Activated naive CD8-positive, alpha-beta T cell treated with anti-CD3 and anti-CD28 coated beads, Interleukin-2, amount 50 U/mL, for 24 hours (primary cell): Measurements from ENCODE around the gene TSPAN5.
A peak's percentile ranks its signal among the peaks of the same experiment; 100 is the strongest.
"Not testable (repeated sequence)": the region's sequence is repeated elsewhere in the genome, so short reads cannot be mapped to it uniquely, and the experiment has no call there.

Experiments used
- ATAC-seq: fragments of 150-1000 bp; cut with Tn5 transposase; one replicate; pipeline ENCODE4 v1.10.0; 2021
- DNase-seq: peaks from one replicate; pipeline ENCODE4 v3.0.0; 2021
- H3K27ac Mint-ChIP-seq: one replicate; pipeline ENCODE4 v1.8.0; 2021; ENCODE audit warnings: mild to moderate bottlenecking, mixed read lengths
- H3K27me3 Mint-ChIP-seq: one replicate; pipeline ENCODE4 v1.8.0; 2021; ENCODE audit warnings: mixed read lengths
- H3K36me3 Mint-ChIP-seq: one replicate; pipeline ENCODE4 v1.8.0; 2021; ENCODE audit warnings: low read depth, mixed read lengths
- H3K4me1 Mint-ChIP-seq: one replicate; pipeline ENCODE4 v1.8.0; 2021; ENCODE audit warnings: mixed read lengths
- H3K4me3 Mint-ChIP-seq: one replicate; pipeline ENCODE4 v1.8.0; 2021; ENCODE audit warnings: mild to moderate bottlenecking, moderate library complexity, mixed read lengths
- H3K9me3 Mint-ChIP-seq: one replicate; pipeline ENCODE4 v1.8.0; 2021; ENCODE audit warnings: mixed read lengths

TSPAN5 gene

GRCh38 chr4:98534146-98534545 is 124.3 kb downstream of the TSPAN5 start:
- peak overlapping the region; percentile 20 for H3K27ac Mint-ChIP-seq
- not testable (repeated sequence) for H3K4me3 Mint-ChIP-seq, ATAC-seq, H3K27me3 Mint-ChIP-seq, H3K36me3 Mint-ChIP-seq, DNase-seq, H3K9me3 Mint-ChIP-seq
- H3K4me1 Mint-ChIP-seq, result peaks cover 17% of the 10 kb centered on the region

DNA sequence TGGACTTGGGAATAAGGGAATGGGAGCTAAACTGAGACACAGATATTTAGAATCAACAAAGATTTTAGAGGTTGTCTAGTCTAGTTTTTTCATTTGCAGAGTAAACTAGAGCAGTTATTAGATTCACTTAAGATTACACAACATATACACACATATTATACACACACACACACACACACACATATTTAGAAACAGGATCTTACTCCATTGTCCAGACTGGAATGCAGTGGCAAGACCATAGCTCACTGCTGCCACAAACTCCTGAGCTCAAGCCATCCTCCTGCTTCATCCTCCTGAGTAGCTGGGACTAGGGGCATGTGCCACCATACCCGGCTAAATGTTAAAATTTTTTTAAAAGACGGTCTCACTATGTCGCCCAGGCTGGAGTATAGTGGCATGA is 127.8 kb downstream of the TSPAN5 start:
- ATAC-seq (no peak), DNase-seq (no peak)
- Mint-ChIP-seq H3K4me1 (peaks cover 31% of the 10 kb centered on the region), H3K9me3 (peaks cover 4% of the 10 kb centered on the region), H3K27ac (no peak overlapping the region), H3K36me3 (peaks cover 3% of the 10 kb centered on the region), H3K4me3 (no peak overlapping the region), H3K27me3 (no peaks in the 10 kb centered on the region)

- Mint-ChIP-seq H3K9me3 (peaks cover 4% of the 10 kb centered on the region), H3K4me1 (peaks cover 29% of the 10 kb centered on the region), H3K27ac (no peak overlapping the region), H3K36me3 (peaks cover 3% of the 10 kb centered on the region), H3K4me3 (no peak overlapping the region), H3K27me3 (no peaks in the 10 kb centered on the region)
- DNase-seq (no peak), ATAC-seq (peak; percentile 39)
These were observed 128.3 kb downstream of the TSPAN5 start for GRCh38 chr4:98529970-98530569.

DNA sequence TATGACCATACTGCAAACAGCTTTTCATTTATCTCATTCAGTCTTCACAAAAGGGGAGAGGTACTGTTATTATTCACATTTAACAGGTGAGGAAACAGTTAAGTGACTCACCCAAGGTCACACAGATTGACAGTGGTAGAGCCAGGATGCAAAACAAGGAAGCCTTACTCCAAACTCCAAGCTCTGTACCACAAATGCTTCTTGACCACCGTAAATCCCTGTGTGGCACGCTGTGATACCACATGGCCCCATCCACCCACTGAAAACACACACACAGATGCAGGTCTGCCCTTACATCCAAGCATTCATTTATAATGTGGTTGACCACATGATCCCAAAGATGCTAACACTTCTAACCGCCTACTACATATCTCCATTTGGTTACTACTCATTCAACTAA is 129.5 kb downstream of the TSPAN5 start:
- H3K4me1 Mint-ChIP-seq, result peaks cover 21% of the 10 kb centered on the region
- H3K27ac Mint-ChIP-seq, result no peak overlapping the region
- H3K36me3 Mint-ChIP-seq, result peaks cover under 1% of the 10 kb centered on the region
- peak; percentile 73 for ATAC-seq
- no peaks in the 10 kb centered on the region for H3K27me3 Mint-ChIP-seq
- H3K4me3 Mint-ChIP-seq, result no peak overlapping the region
- DNase-seq, result no peak
- H3K9me3 Mint-ChIP-seq, result peaks cover 2% of the 10 kb centered on the region

GRCh38 chr4:98527534-98528269 is 130.7 kb downstream of the TSPAN5 start:
- DNase-seq (no peak), ATAC-seq (no peak)
- no peak overlapping the region for H3K4me3 Mint-ChIP-seq
- peaks cover 28% of the 10 kb centered on the region for H3K4me1 Mint-ChIP-seq
- no peaks in the 10 kb centered on the region for H3K36me3 Mint-ChIP-seq
- H3K27ac Mint-ChIP-seq, result no peak overlapping the region
- no peaks in the 10 kb centered on the region for H3K27me3 Mint-ChIP-seq
- no peaks in the 10 kb centered on the region for H3K9me3 Mint-ChIP-seq

GRCh38 chr4:98524230-98524629 is 134.2 kb downstream of the TSPAN5 start:
- Mint-ChIP-seq H3K4me3 (no peak overlapping the region), H3K27ac (no peak overlapping the region), H3K9me3 (no peaks in the 10 kb centered on the region), H3K27me3 (no peaks in the 10 kb centered on the region), H3K36me3 (no peaks in the 10 kb centered on the region), H3K4me1 (peaks cover 47% of the 10 kb centered on the region)
- DNase-seq, result no peak
- ATAC-seq, result no peak

DNA sequence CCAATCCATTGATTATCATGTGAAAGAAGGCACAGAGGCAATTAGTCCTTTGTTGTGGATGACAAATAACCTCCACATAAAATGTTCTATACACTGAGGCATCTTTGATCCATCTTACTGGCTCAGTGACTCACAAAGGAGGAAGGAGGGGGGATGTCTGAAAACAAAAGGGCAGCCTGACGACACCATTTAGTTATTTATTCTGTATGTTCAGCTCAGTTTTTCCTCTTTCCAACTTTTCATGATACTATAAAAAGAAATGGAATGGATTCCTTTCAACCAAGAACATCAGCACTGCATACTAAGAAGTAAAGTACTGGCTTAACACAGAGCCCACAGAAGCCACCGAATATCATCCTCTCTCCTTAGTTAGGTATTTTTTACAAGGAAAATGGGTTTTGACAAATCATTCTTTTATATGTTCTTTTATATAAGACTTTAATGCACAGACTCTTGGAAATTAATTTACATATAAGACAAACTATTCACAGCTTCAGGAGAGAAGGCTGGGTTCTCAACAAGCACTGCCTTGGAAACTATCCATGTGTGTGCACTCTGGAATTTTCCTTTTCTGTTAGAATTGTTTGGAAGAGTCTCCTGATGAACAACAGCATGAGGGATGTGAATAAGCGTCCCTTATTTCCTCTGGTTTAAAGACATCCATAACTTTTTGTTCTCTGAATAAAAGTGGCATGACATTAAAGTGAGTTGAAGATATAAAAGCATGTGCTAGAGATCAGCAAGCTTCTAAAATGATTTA is 135.6 kb downstream of the TSPAN5 start:
- ATAC-seq, result peak; percentile 87
- H3K4me1 Mint-ChIP-seq, result peaks cover 53% of the 10 kb centered on the region
- H3K4me3 Mint-ChIP-seq, result no peak overlapping the region
- H3K27me3 Mint-ChIP-seq, result no peaks in the 10 kb centered on the region
- H3K9me3 Mint-ChIP-seq, result no peaks in the 10 kb centered on the region
- H3K36me3 Mint-ChIP-seq, result no peaks in the 10 kb centered on the region
- DNase-seq, result no peak
- peak overlapping the region; percentile 88 for H3K27ac Mint-ChIP-seq

DNA sequence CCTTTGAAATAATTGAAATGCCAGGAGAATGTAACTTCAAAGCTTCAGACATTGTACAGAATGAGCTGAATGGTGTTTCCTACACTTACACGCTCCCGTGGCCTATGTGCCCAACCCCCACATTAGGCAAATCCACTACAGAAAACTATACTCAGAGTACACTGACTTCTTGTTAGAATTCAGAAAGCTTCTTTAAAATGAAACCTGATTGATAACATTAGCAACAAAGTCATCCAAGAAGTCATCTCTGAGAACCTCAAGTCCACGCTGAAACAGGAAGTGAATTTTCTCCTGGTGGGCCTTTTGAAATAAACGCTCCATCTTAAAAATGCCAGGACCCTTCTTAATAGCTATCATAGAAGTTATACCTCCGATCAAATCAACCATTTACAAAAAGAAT is 136.3 kb downstream of the TSPAN5 start:
- Mint-ChIP-seq H3K4me3 (no peak overlapping the region), H3K27me3 (no peaks in the 10 kb centered on the region), H3K36me3 (no peaks in the 10 kb centered on the region), H3K4me1 (peaks cover 58% of the 10 kb centered on the region), H3K27ac (peak overlapping the region; percentile 88), H3K9me3 (no peaks in the 10 kb centered on the region)
- DNase-seq, result no peak
- no peak for ATAC-seq

DNA sequence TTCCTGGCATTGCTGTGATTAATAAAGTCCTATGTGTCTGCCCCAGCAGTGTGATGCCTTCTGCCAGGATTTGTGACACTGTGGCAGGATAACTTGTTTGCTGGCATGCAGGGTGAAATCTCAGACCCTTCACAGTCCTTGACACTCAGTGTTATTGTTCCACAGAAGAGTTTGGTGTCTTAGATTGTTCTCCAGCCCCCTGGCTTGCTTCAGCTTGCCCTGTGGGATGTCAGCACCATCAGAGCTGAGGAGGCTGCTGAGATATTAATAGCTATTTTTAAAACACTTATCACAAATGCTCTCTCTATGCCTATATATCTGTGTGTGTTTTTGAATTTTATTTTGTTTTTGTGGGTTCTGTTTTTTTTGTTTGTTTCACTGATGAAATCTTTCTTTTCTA is 136.9 kb downstream of the TSPAN5 start:
- Mint-ChIP-seq H3K27ac (peak overlapping the region; percentile 88), H3K9me3 (no peaks in the 10 kb centered on the region), H3K4me3 (no peak overlapping the region), H3K36me3 (peaks cover 3% of the 10 kb centered on the region), H3K4me1 (peaks cover 62% of the 10 kb centered on the region), H3K27me3 (no peaks in the 10 kb centered on the region)
- ATAC-seq (no peak), DNase-seq (no peak)

GRCh38 chr4:98519268-98519977 is 139.0 kb downstream of the TSPAN5 start:
- H3K9me3 Mint-ChIP-seq, result no peaks in the 10 kb centered on the region
- H3K27ac Mint-ChIP-seq, result no peak overlapping the region
- ATAC-seq, result no peak
- no peaks in the 10 kb centered on the region for H3K27me3 Mint-ChIP-seq
- DNase-seq, result no peak
- H3K4me3 Mint-ChIP-seq, result no peak overlapping the region
- peaks cover 5% of the 10 kb centered on the region for H3K36me3 Mint-ChIP-seq
- H3K4me1 Mint-ChIP-seq, result peaks cover 78% of the 10 kb centered on the region

DNA sequence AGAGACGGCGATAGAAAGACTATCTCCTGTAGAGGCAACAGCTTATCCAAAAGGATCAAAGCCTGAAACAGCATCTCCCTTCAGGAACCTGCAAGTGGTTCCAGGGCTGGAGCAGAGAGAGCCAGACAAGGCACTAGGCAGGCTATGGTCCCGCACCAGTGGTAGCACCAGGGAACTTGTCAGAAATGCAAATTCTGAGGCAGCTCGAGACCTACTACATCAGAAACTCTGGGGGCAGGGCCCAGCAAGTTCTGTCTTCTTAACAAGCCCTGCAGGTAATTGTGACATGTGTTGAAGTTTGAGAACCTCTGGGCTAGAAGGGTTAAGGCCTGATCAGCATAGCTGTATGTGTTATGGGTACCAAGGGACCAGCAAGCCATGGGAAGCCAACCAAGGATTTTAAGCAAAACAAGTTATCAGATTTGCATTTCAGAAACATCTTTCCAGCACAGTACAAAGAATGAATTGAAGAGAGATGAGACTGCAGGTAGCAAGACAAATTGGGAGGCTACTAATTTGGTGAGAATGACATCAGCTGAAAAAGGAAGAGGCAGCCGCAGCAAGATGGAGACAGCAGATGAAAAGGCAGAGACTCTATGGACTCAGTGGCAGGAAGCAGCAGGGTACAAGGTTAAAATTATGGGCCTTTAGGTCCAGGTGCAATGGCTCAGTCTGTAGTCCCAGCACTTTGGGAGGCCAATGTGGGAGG is 139.7 kb downstream of the TSPAN5 start:
- peak overlapping the region; percentile 74 for H3K27ac Mint-ChIP-seq
- peak; percentile 9 for ATAC-seq
- peaks cover 5% of the 10 kb centered on the region for H3K36me3 Mint-ChIP-seq
- H3K9me3 Mint-ChIP-seq, result no peaks in the 10 kb centered on the region
- no peaks in the 10 kb centered on the region for H3K27me3 Mint-ChIP-seq
- H3K4me3 Mint-ChIP-seq, result no peak overlapping the region
- peaks cover 75% of the 10 kb centered on the region for H3K4me1 Mint-ChIP-seq
- DNase-seq, result no peak

DNA sequence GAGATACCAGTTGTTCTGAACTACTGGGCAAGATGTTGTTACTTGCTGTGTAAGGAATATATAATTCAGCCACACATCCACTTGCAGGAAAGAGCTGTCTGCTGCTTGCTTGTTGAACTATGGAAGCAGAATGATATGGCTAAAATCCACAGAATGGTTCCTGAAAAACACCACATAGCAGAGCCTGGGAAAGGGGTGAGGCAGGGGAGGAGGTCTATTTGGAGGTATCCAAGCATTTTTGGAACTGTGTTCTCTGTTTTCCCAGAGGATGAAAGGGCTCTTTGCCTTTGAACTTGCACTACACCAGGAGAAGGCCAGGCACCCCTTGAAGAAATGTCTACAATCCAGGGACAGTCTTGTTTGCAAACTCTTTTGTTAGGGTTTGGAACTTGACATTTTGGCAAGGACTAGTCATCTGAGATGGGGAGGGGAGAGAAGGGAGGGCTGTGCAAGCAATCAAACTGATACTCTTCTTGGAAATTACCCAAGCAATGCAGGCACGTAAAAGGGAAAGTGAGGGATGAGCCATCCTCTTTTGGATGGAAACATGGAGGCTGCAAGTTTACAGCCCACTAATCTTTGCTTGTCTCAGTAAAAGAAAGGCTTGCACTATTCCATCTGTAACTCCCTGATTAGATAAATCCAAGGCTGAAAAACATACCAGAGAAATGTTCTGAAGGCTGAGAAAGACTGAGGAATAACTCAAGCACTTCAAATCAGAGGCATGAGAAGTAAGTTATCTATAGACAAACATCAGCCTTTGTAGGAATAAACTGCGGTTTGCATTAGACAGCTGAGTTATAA is 141.0 kb downstream of the TSPAN5 start:
- no peak overlapping the region for H3K4me3 Mint-ChIP-seq
- no peaks in the 10 kb centered on the region for H3K27me3 Mint-ChIP-seq
- no peaks in the 10 kb centered on the region for H3K9me3 Mint-ChIP-seq
- peak; percentile 38 for ATAC-seq
- peaks cover 6% of the 10 kb centered on the region for H3K36me3 Mint-ChIP-seq
- peak overlapping the region; percentile 46 for H3K27ac Mint-ChIP-seq
- no peak for DNase-seq
- H3K4me1 Mint-ChIP-seq, result peaks cover 69% of the 10 kb centered on the region

DNA sequence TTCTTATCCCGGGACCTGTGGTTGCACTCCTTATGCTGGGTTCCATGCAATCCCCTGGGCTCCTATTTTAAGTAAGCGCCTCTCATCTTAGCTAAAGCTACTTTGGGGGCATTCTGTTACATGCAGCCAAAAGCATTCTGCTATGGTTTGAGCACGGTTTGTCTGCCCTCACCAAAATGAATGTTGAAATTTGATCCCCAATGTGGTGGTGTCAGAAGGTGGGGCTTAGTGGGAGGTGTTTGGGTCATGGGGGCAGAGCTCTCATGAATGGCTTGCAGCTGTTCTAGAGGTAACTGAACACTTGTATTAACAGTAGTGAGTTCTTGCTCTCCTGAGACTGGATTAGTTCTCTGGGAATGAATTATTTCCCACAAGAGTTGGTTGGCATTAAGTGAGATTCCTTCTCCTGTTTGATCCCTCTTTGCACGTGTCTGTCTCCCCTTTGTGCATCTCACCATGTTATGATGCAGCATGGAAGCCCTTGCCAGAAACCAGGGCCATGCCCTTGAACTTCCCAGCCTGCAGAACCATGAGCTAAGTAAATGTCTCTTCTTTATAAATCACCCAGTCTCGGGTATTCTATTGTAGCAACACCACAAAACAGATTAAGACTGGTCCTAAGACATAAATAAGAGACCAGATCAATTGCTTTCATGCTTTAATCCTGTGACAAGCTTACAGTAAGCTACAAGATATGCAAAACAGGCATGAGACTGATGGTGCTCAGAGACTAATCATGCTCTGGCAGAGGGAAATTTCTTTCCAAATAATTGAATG is 141.8 kb downstream of the TSPAN5 start:
- DNase-seq (no peak), ATAC-seq (no peak)
- Mint-ChIP-seq H3K9me3 (no peaks in the 10 kb centered on the region), H3K27me3 (no peaks in the 10 kb centered on the region), H3K4me3 (no peak overlapping the region), H3K4me1 (peaks cover 61% of the 10 kb centered on the region), H3K27ac (peak overlapping the region; percentile 28), H3K36me3 (peaks cover 6% of the 10 kb centered on the region)
